K562 (cell line): ENCODE results near the gene INHBC. TPM values are rescaled to one million over a fixed set of nuclear protein-coding genes. Genes with fewer than 3 reads are reported as not detected.

ENCODE experiments used
- ATAC-seq: fragments of 200-7000 bp; cut with Tn5 transposase; 3 replicates; pipeline ENCODE4 v1.9.1; 2020; ENCODE audit warnings: moderate library complexity
- BruUV-seq: library from RNA; stranded (reverse); fragments of 400-500 nt; replicated peaks from 2 replicates; lab custom pipeline; 2021; lab: Mats Ljungman, UMichigan
- CTCF ChIA-PET: fragments of 300-600 bp; formaldehyde crosslinking; extraction: SDS; loops from one replicate; lab custom pipeline; 2021; ENCODE audit warnings: low intra/inter-chr PET ratio; lab: Yijun Ruan, JAX
- POLR2A ChIA-PET: fragments of 300-600, 350-650 bp; sonication (Branson Sonifier 250); formaldehyde crosslinking; extraction: SDS; loops from one replicate; lab custom pipeline; 2021; ENCODE audit warnings: antibody characterized with exemption, inconsistent platforms; lab: Yijun Ruan, JAX
- DNase-seq, 4 experiments: peaks; one replicate each; pipeline versions ENCODE4 v3.0.0 to v3.0.0-alpha.2; 2011 to 2018; ENCODE audit warnings: low spot score in 3 of 4, mixed read lengths in 3 of 4; ENCODE audit errors: extremely low read depth in 1 of 4
- FAIRE-seq: peaks from 2 replicates; lab custom pipeline; 2011; peaks lifted over from hg19 to GRCh38; lab: Jason Lieb, UNC
- H2AFZ ChIP-seq: 2 replicates; pipeline ENCODE4 v1.6.0; 2011; ENCODE audit warnings: low read depth, low read length, control low read depth, inconsistent platforms
- H3K27ac ChIP-seq: fragments of 200-600 bp; 3 replicates; pipeline ENCODE4 v1.8.0; 2011; ENCODE audit warnings: low read depth, mild to moderate bottlenecking, control low read depth, inconsistent platforms, low read length, moderate library complexity, mixed read lengths; ENCODE audit errors: extremely low read depth
- H3K27me3 ChIP-seq, 2 experiments: fragments of 300-600 bp in 1 of 2; 2 replicates in 1 of 2; 3 replicates in 1 of 2; pipeline versions ENCODE4 v1.6.0 to v1.8.0; 2011; ENCODE audit warnings: inconsistent platforms in 2 of 2, low read length in 2 of 2, mild to moderate bottlenecking in 1 of 2, mixed read lengths in 1 of 2, moderate library complexity in 1 of 2; ENCODE audit not compliant: control insufficient read depth in 2 of 2, insufficient read depth in 2 of 2
- H3K36me3 ChIP-seq: fragments of 300-600 bp; 3 replicates; pipeline ENCODE4 v1.8.0; 2011; ENCODE audit warnings: mild to moderate bottlenecking, low read length, inconsistent platforms; ENCODE audit not compliant: control insufficient read depth, insufficient read depth
- H3K4me1 ChIP-seq, 2 experiments: fragments of 200-600 bp in 1 of 2; replicated peaks in 1 of 2; 2 replicates in 1 of 2; 3 replicates in 1 of 2; pipeline versions ENCODE4 v1.5.1 to v1.8.0; 2011; ENCODE audit warnings: inconsistent platforms in 2 of 2, low read length in 2 of 2, mild to moderate bottlenecking in 1 of 2, mixed read lengths in 1 of 2, moderate library complexity in 1 of 2; ENCODE audit not compliant: control insufficient read depth in 2 of 2, insufficient read depth in 2 of 2
- H3K4me2 ChIP-seq: 2 replicates; pipeline ENCODE4 v1.6.1; 2011; ENCODE audit warnings: low read length, control low read depth, inconsistent platforms, mixed read lengths; ENCODE audit not compliant: insufficient read depth
- H3K4me3 ChIP-seq: fragments of 200-600 bp; sonication (generic), shearing (Covaris generic); 2 replicates; pipeline ENCODE4 v1.5.1; 2016; ENCODE audit warnings: control low read depth, inconsistent platforms
- H3K79me2 ChIP-seq: fragments of 200-600 bp; 3 replicates; pipeline ENCODE4 v1.8.0; 2011; ENCODE audit warnings: low read length, inconsistent platforms; ENCODE audit not compliant: control insufficient read depth, insufficient read depth
- H3K9ac ChIP-seq, 2 experiments: 2 replicates each; pipeline versions ENCODE4 v1.6.0 to v1.6.1; 2011; ENCODE audit warnings: low read depth in 2 of 2, low read length in 2 of 2, control low read depth in 1 of 2, inconsistent platforms in 1 of 2, mild to moderate bottlenecking in 1 of 2, mixed read lengths in 1 of 2; ENCODE audit not compliant: insufficient read depth in 1 of 2
- H3K9me1 ChIP-seq: one replicate; pipeline ENCODE4 v1.6.0; 2011; ENCODE audit warnings: inconsistent platforms, mild to moderate bottlenecking, low read length, moderate library complexity; ENCODE audit not compliant: control insufficient read depth, insufficient read depth
- H3K9me3 ChIP-seq: replicated peaks from 2 replicates; pipeline ENCODE4 v1.5.1; 2011; ENCODE audit warnings: low read depth, low read length, inconsistent platforms; ENCODE audit not compliant: control insufficient read depth, insufficient read depth
- H4K20me1 ChIP-seq: replicated peaks from 2 replicates; pipeline ENCODE4 v1.6.1; 2011; ENCODE audit warnings: low read length, inconsistent platforms, mixed read lengths; ENCODE audit not compliant: control insufficient read depth, insufficient read depth
- ID3 ChIP-seq, 2 experiments: fragments of 250-450 bp in 1 of 2; fragments of 450-650 bp in 1 of 2; sonication (Bioruptor Pico) in 1 of 2; IDR thresholded peaks; 2 replicates each; pipeline versions ENCODE4 v1.6.1 to v1.8.0; 2016 to 2021; ENCODE audit warnings: mild to moderate bottlenecking in 2 of 2, moderate library complexity in 2 of 2, missing compliant biosample characterization in 1 of 2, missing genetic modification characterization in 1 of 2
- MITF ChIP-seq: IDR thresholded peaks from 2 replicates; pipeline ENCODE4 v1.6.1; 2014; ENCODE audit warnings: antibody characterized with exemption
- RBM17 ChIP-seq: fragments of 200-400 bp; formaldehyde crosslinking; IDR thresholded peaks from 2 replicates; pipeline ENCODE4 v1.6.1; 2017; ENCODE audit warnings: low read depth, mild to moderate bottlenecking, low read length, borderline replicate concordance
- SMAD2 ChIP-seq: fragments of 150-350 bp; IDR thresholded peaks from 2 replicates; pipeline ENCODE4 v1.6.1; 2014; ENCODE audit warnings: low read depth, mild to moderate bottlenecking, low read length
- U2AF1 ChIP-seq: fragments of 200-400 bp; formaldehyde crosslinking; optimal IDR thresholded peaks from 2 replicates; pipeline ENCODE3; 2017; ENCODE audit warnings: mild to moderate bottlenecking, low read depth, low read length, moderate library complexity
- ZNF24 ChIP-seq: fragments of 450-650 bp; IDR thresholded peaks from 2 replicates; pipeline ENCODE4 v1.6.1; 2016
- WGBS: fragments of 100-300 bp; shearing (Covaris generic); methylation state at CpG from one replicate; pipeline ENCODE4 v1.1.6; 2016; ENCODE audit warnings: low coverage, mixed read lengths; ENCODE audit not compliant: insufficient coverage; ENCODE audit errors: missing lambda C conversion rate; 5-methylcytosine and 5-hydroxymethylcytosine counted together
- in situ Hi-C: fragments of 300-500 bp; cut with MboI; formaldehyde crosslinking; loops from 4 replicates; pipeline ENCODE4 v1.15.0; 2018; ENCODE audit warnings: inconsistent platforms, mixed read lengths
- intact Hi-C: fragments of 100-400 bp; cut with micrococcal nuclease; formaldehyde crosslinking; loops from 2 replicates; pipeline ENCODE4 v1.14.2; 2022
- polyA plus RNA-seq, 8 experiments: library from polyadenylated mRNA; depleted of rRNA in 4 of 8; stranded (reverse) in 5 of 8; unstranded in 3 of 8; fragments of >200 nt; fragmentation: Nextera tagmentation in 2 of 8; fragmentation: Illumina TruSeq in 1 of 8; extraction: Ambion mirVana in 2 of 8; extraction: Trizol in 1 of 8; gene quantifications; 2 replicates each; pipeline versions ENCODE4 v1.2.1 to v1.2.3, GENCODE V29; 2011 to 2014; ENCODE audit warnings: inconsistent platforms in 1 of 8, missing spikeins in 1 of 8
- total RNA-seq, 7 experiments: library from RNA; depleted of rRNA in 6 of 7; stranded (reverse); fragments of >200 nt in 6 of 7; fragmentation: Illumina TruSeq in 2 of 7; extraction: Trizol in 2 of 7; gene quantifications; 2 replicates each; pipeline versions ENCODE4 v1.2.1 to v1.2.3, GENCODE V29; 2011 to 2021; ENCODE audit warnings: low replicate concordance in 1 of 7

The INHBC gene
- total and polyA plus RNA-seq, 9 of the 15 experiments (the other 6 are each of a cell fraction or from before 2014, with no cell fraction given) = 0.07 to 0.24 (median 0.15) TPM; not detected in 4

- CTCF ChIA-PET = no interaction called here
- no TSS peak for BruUV-seq
- intact Hi-C loops = no loop called here
- Histone ChIP-seq H3K4me3 (no peak overlapping the region), H3K27me3 (no peaks in the 10 kb centered on the region)
- TF ChIP-seq MITF (no peak), U2AF1 (no peak), SMAD2 (no peak), ZNF24 (no peak), RBM17 (no peak), ID3 (CRISPR knock-in tag; IDR thresholded peaks at IDR 0.05) (no peak), ID3 (tag; IDR thresholded peaks at IDR 0.05) (no peak)
- TF ChIP-seq, all 486 proteins: peak for 0
- Histone ChIP-seq H3K9me3 (no peaks in the 10 kb centered on the region), H3K79me2 (no peaks in the 10 kb centered on the region), H3K9ac (no peak overlapping the region), H2AFZ (peak overlapping the region; percentile 0; the same call in 1 of the 2 replicates), H3K36me3 (no peaks in the 10 kb centered on the region), H4K20me1 (no peaks in the 10 kb centered on the region), H3K27ac (no peak overlapping the region), H3K4me1 (peaks cover 0 to 6% of the 10 kb centered on the region in 2 experiments; a peak in 3 of 5 replicates), H3K9me1 (no peaks in the 10 kb centered on the region), H3K4me2 (no peak overlapping the region)
- FAIRE-seq (no peak), DNase-seq (no peak), ATAC-seq (no peak)
- POLR2A ChIA-PET = interaction anchor here (2.1 kb wide), 1 partner anchor 13 kb away, joined by 6 read pairs; no protein-coding TSS in a partner anchor
- WGBS = 79% methylated on average over 6 of the region's 6 CpGs
- in situ Hi-C loops = no loop called here
Observed at GRCh38 chr12:57446292-57446960, 11.8 kb downstream of the INHBC start.
